MM.1S (cell line): ENCODE data around the gene CHRNG.

Experiments
- DNase-seq: peaks from one replicate; pipeline ENCODE4 v3.0.0-alpha.2; 2015
- H2AFZ ChIP-seq: fragments of 300-600 bp; sonication (generic); 2 replicates; pipeline ENCODE4 v1.6.0; 2016; ENCODE audit warnings: antibody characterized with exemption, low read length
- H3F3A ChIP-seq: fragments of 300-600 bp; sonication (generic); 2 replicates; pipeline ENCODE4 v1.6.1; 2016; ENCODE audit warnings: mild to moderate bottlenecking, antibody characterized with exemption, low read length, moderate library complexity, mixed read lengths; ENCODE audit not compliant: insufficient read depth
- H3K27ac ChIP-seq: fragments of 300-600 bp; sonication (generic); 2 replicates; pipeline ENCODE4 v1.5.1; 2016; ENCODE audit warnings: mild to moderate bottlenecking, low read length
- H3K27me3 ChIP-seq: fragments of 300-600 bp; sonication (generic); replicated peaks from 2 replicates; pipeline ENCODE4 v1.6.0; 2016; ENCODE audit warnings: low read length; ENCODE audit not compliant: insufficient read depth
- H3K36me3 ChIP-seq: fragments of 300-600 bp; sonication (generic); replicated peaks from 2 replicates; pipeline ENCODE4 v1.6.1; 2016; ENCODE audit warnings: mild to moderate bottlenecking, low read length, mixed read lengths; ENCODE audit not compliant: insufficient read depth
- H3K4me1 ChIP-seq: fragments of 300-600 bp; sonication (generic); 2 replicates; pipeline ENCODE4 v1.6.1; 2016; ENCODE audit warnings: low read length, mixed read lengths
- H3K4me2 ChIP-seq: fragments of 300-600 bp; sonication (generic); 2 replicates; pipeline ENCODE4 v1.6.0; 2016; ENCODE audit warnings: low read depth, low read length
- H3K4me3 ChIP-seq: fragments of 300-600 bp; sonication (generic); 2 replicates; pipeline ENCODE4 v1.5.1; 2016; ENCODE audit warnings: low read length, mixed read lengths
- H3K79me2 ChIP-seq: fragments of 300-600 bp; sonication (generic); 2 replicates; pipeline ENCODE4 v1.6.1; 2016; ENCODE audit warnings: mixed run types, low read length, mixed read lengths
- H3K9ac ChIP-seq: fragments of 300-600 bp; sonication (generic); 2 replicates; pipeline ENCODE4 v1.6.1; 2016; ENCODE audit warnings: low read length, mixed read lengths
- H3K9me2 ChIP-seq: fragments of 300-600 bp; sonication (generic); replicated peaks from 2 replicates; pipeline ENCODE4 v1.6.1; 2016; ENCODE audit warnings: mild to moderate bottlenecking, low read length, mixed read lengths; ENCODE audit not compliant: insufficient read depth
- H3K9me3 ChIP-seq: fragments of 300-600 bp; sonication (generic); replicated peaks from 2 replicates; pipeline ENCODE4 v1.6.1; 2016; ENCODE audit warnings: mild to moderate bottlenecking, low read length, mixed read lengths; ENCODE audit not compliant: insufficient read depth
- H4K20me1 ChIP-seq: fragments of 300-600 bp; sonication (generic); 2 replicates; pipeline ENCODE4 v1.6.1; 2016; ENCODE audit warnings: mild to moderate bottlenecking, low read length, moderate library complexity, mixed read lengths; ENCODE audit not compliant: insufficient read depth
- CTCF ChIP-seq: fragments of 300-600 bp; sonication (generic); IDR thresholded peaks from 2 replicates; pipeline ENCODE4 v1.5.1; 2016; ENCODE audit warnings: antibody characterized with exemption, low read length, mixed read lengths
- EZH2 ChIP-seq: fragments of 300-600 bp; sonication (generic); optimal IDR thresholded peaks from 2 replicates; pipeline ENCODE3; 2017; ENCODE audit warnings: low read depth, mild to moderate bottlenecking, antibody characterized with exemption, low read length, mixed read lengths
- EZH2phosphoT487 ChIP-seq: fragments of 300-600 bp; sonication (generic); IDR thresholded peaks from 2 replicates; pipeline ENCODE4 v1.6.1; 2018; ENCODE audit warnings: antibody characterized with exemption, low read length

Gene CHRNG

GRCh38 chr2:232540441-232541041, 1.0 kb downstream of the CHRNG start:
- Histone ChIP-seq H3K9ac (no peak overlapping the region), H2AFZ (no peak overlapping the region), H3K4me2 (no peak overlapping the region), H3K9me2 (no peaks in the 10 kb centered on the region), H3K36me3 (no peaks in the 10 kb centered on the region), H3K79me2 (no peaks in the 10 kb centered on the region), H3K4me3 (no peak overlapping the region), H4K20me1 (no peaks in the 10 kb centered on the region), H3K27me3 (peaks cover 5% of the 10 kb centered on the region; the same call in 1 of the 2 replicates), H3K4me1 (no peaks in the 10 kb centered on the region), H3F3A (no peaks in the 10 kb centered on the region), H3K9me3 (no peaks in the 10 kb centered on the region), H3K27ac (no peak overlapping the region)
- DNase-seq, result no peak
- TF ChIP-seq EZH2 (no peak), CTCF (no peak), EZH2phosphoT487 (no peak)

- Histone ChIP-seq H3K79me2 (no peaks in the 10 kb centered on the region), H3K4me3 (no peak overlapping the region), H4K20me1 (no peaks in the 10 kb centered on the region), H3F3A (no peaks in the 10 kb centered on the region), H3K9ac (no peak overlapping the region), H3K4me2 (no peak overlapping the region), H3K36me3 (no peaks in the 10 kb centered on the region), H3K27ac (no peak overlapping the region), H3K9me2 (no peaks in the 10 kb centered on the region), H3K9me3 (no peaks in the 10 kb centered on the region), H2AFZ (no peak overlapping the region), H3K4me1 (no peaks in the 10 kb centered on the region), H3K27me3 (peaks cover 5% of the 10 kb centered on the region; the same call in 1 of the 2 replicates)
- no peak for DNase-seq
- TF ChIP-seq EZH2 (no peak), EZH2phosphoT487 (no peak)
These were observed 1.9 kb downstream of the CHRNG start for GRCh38 chr2:232541195-232541960.

GRCh38 chr2:232541961-232542714, 2.6 kb downstream of the CHRNG start:
- H3K27me3 ChIP-seq, result peaks cover 5% of the 10 kb centered on the region; the same call in 1 of the 2 replicates
- H3K9ac ChIP-seq, result no peak overlapping the region
- no peaks in the 10 kb centered on the region for H3K9me3 ChIP-seq
- no peaks in the 10 kb centered on the region for H4K20me1 ChIP-seq
- H3K4me3 ChIP-seq, result no peak overlapping the region
- H3K4me1 ChIP-seq, result no peaks in the 10 kb centered on the region
- no peaks in the 10 kb centered on the region for H3F3A ChIP-seq
- H3K9me2 ChIP-seq, result no peaks in the 10 kb centered on the region
- no peak overlapping the region for H2AFZ ChIP-seq
- no peak overlapping the region for H3K4me2 ChIP-seq
- no peaks in the 10 kb centered on the region for H3K79me2 ChIP-seq
- no peaks in the 10 kb centered on the region for H3K36me3 ChIP-seq
- no peak for TF ChIP-seq CTCF
- TF ChIP-seq EZH2phosphoT487, result no peak
- no peak for DNase-seq
- no peak overlapping the region for H3K27ac ChIP-seq
